PC-3 (cell line): ENCODE measurements around the gene CAMK4. TPM values are rescaled to one million over a fixed set of nuclear protein-coding genes. Genes with fewer than 3 reads are reported as not detected.

ENCODE experiments used
- ATAC-seq: fragments of 200-7000 bp; cut with Tn5 transposase; 2 replicates; pipeline ENCODE4 v1.9.1; 2020; ENCODE audit warnings: mild to moderate bottlenecking, moderate library complexity
- BruUV-seq: library from RNA; stranded (reverse); fragments of 400-500 nt; replicated peaks from 2 replicates; lab custom pipeline; 2021; lab: Mats Ljungman, UMichigan
- CTCF ChIA-PET: fragments of 300-600 bp; sonication (Branson Sonifier 250); formaldehyde crosslinking; loops from one replicate; lab custom pipeline; 2022; ENCODE audit warnings: antibody characterized with exemption; lab: Charles Lee
- POLR2A ChIA-PET: fragments of 300-600 bp; sonication (Branson Sonifier 250); formaldehyde crosslinking; loops from one replicate; lab custom pipeline; 2022; ENCODE audit warnings: antibody characterized with exemption; ENCODE audit not compliant: unreplicated experiment; lab: Charles Lee
- DNase-seq: peaks from one replicate; pipeline ENCODE4 v3.0.0-alpha.2; 2015
- H2AFZ ChIP-seq: fragments of 300-600 bp; sonication (generic); 2 replicates; pipeline ENCODE4 v1.6.0; 2016; ENCODE audit warnings: antibody characterized with exemption, low read length
- H3F3A ChIP-seq: fragments of 300-600 bp; sonication (generic); one replicate; pipeline ENCODE4 v1.6.0; 2017; ENCODE audit warnings: antibody characterized with exemption, low read length, control low read depth, mild to moderate bottlenecking; ENCODE audit not compliant: unreplicated experiment
- H3K27ac ChIP-seq: fragments of 300-600 bp; sonication (generic); 2 replicates; pipeline ENCODE4 v1.5.1; 2016; ENCODE audit warnings: mild to moderate bottlenecking, low read length
- H3K27me3 ChIP-seq: fragments of 300-600 bp; sonication (generic); 2 replicates; pipeline ENCODE4 v1.6.1; 2016; ENCODE audit warnings: low read length, mixed read lengths
- H3K36me3 ChIP-seq: fragments of 300-600 bp; sonication (generic); 2 replicates; pipeline ENCODE4 v1.6.1; 2016; ENCODE audit warnings: low read depth, mixed run types, low read length, mixed read lengths
- H3K4me1 ChIP-seq: fragments of 300-600 bp; sonication (generic); 2 replicates; pipeline ENCODE4 v1.5.1; 2016; ENCODE audit warnings: low read length; ENCODE audit not compliant: insufficient read depth
- H3K4me2 ChIP-seq: fragments of 300-600 bp; sonication (generic); 2 replicates; pipeline ENCODE4 v1.6.0; 2016; ENCODE audit warnings: low read length
- H3K4me3 ChIP-seq: fragments of 300-600 bp; sonication (generic); 2 replicates; pipeline ENCODE4 v1.5.1; 2016; ENCODE audit warnings: mild to moderate bottlenecking, low read length, mixed read lengths
- H3K79me2 ChIP-seq: fragments of 300-600 bp; sonication (generic); 2 replicates; pipeline ENCODE4 v1.6.1; 2017; ENCODE audit warnings: low read length, mixed read lengths
- H3K9ac ChIP-seq: fragments of 300-600 bp; sonication (generic); 2 replicates; pipeline ENCODE4 v1.6.0; 2016; ENCODE audit warnings: mild to moderate bottlenecking, low read length
- H3K9me2 ChIP-seq: fragments of 300-600 bp; sonication (generic); replicated peaks from 2 replicates; pipeline ENCODE4 v1.6.1; 2016; ENCODE audit warnings: mixed run types, low read length, mixed read lengths
- H3K9me3 ChIP-seq: fragments of 300-600 bp; sonication (generic); 2 replicates; pipeline ENCODE4 v1.6.1; 2016; ENCODE audit warnings: low read length, mixed read lengths
- H4K20me1 ChIP-seq: fragments of 300-600 bp; sonication (generic); 2 replicates; pipeline ENCODE4 v1.6.1; 2016; ENCODE audit warnings: low read length, mixed read lengths
- EZH2 ChIP-seq: fragments of 300-600 bp; sonication (generic); IDR thresholded peaks from one replicate; pipeline ENCODE4 v1.6.1; 2017; ENCODE audit warnings: antibody characterized with exemption, mild to moderate bottlenecking, low read length; ENCODE audit not compliant: unreplicated experiment
- EZH2phosphoT487 ChIP-seq: fragments of 300-600 bp; sonication (generic); IDR thresholded peaks from 2 replicates; pipeline ENCODE4 v1.6.1; 2018; ENCODE audit warnings: mild to moderate bottlenecking, antibody characterized with exemption, low read length, borderline replicate concordance
- intact Hi-C: fragments of 100-400 bp; cut with micrococcal nuclease; formaldehyde crosslinking; loops from 2 replicates; pipeline ENCODE4 v1.9.0; 2023
- total RNA-seq: library from RNA; depleted of rRNA; stranded (reverse); fragments of >200 nt; gene quantifications from 2 replicates; pipeline ENCODE4 v1.2.3, GENCODE V29; 2014
- TF ChIP-seq, protein P1 (sequence below): fragments of 300-600 bp; sonication (generic); conservative IDR thresholded peaks from 2 replicates; pipeline ENCODE4 v1.5.1; 2017; ENCODE audit warnings: antibody characterized with exemption, low read depth, mild to moderate bottlenecking, low read length

CAMK4 gene
- total RNA-seq, 1 experiment from 2014 or later: 0.55 TPM

DNA sequence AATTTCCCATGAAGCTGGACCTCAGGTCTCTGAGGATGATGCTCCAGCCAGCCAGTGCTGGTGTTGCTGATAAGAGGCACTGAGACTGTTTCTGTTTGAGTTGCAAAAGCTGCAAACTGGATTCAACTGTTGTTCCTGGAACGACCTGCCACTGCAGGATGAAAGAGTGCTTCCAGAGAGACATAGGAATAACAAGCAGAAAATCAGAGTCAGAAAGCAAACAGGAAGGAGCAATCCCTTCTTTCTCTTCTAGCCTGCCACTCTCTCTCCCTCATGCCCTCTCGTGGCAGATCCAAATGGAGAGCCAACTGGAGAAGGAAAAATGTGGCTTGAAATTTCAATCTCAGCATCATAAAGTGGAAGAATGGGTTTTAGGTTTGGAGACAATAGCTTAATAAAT, 177.7 kb downstream of the CAMK4 start:
- Histone ChIP-seq H4K20me1 (no peaks in the 10 kb centered on the region), H2AFZ (no peak overlapping the region), H3K9me2 (no peaks in the 10 kb centered on the region), H3K27me3 (peaks cover 68% of the 10 kb centered on the region), H3K27ac (no peak overlapping the region), H3K4me1 (no peaks in the 10 kb centered on the region), H3F3A (no peaks in the 10 kb centered on the region), H3K4me3 (no peak overlapping the region), H3K9me3 (no peaks in the 10 kb centered on the region), H3K79me2 (no peaks in the 10 kb centered on the region), H3K9ac (no peak overlapping the region), H3K36me3 (no peaks in the 10 kb centered on the region), H3K4me2 (no peak overlapping the region)
- TF ChIP-seq, protein P1, sequence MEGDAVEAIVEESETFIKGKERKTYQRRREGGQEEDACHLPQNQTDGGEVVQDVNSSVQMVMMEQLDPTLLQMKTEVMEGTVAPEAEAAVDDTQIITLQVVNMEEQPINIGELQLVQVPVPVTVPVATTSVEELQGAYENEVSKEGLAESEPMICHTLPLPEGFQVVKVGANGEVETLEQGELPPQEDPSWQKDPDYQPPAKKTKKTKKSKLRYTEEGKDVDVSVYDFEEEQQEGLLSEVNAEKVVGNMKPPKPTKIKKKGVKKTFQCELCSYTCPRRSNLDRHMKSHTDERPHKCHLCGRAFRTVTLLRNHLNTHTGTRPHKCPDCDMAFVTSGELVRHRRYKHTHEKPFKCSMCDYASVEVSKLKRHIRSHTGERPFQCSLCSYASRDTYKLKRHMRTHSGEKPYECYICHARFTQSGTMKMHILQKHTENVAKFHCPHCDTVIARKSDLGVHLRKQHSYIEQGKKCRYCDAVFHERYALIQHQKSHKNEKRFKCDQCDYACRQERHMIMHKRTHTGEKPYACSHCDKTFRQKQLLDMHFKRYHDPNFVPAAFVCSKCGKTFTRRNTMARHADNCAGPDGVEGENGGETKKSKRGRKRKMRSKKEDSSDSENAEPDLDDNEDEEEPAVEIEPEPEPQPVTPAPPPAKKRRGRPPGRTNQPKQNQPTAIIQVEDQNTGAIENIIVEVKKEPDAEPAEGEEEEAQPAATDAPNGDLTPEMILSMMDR: peak; percentile 47; the same call in 1 of the 2 replicates
- no peak for TF ChIP-seq EZH2phosphoT487
- BruUV-seq: no TSS peak
- intact Hi-C loops: loop anchor here (5.0 kb wide), 1 partner anchor 245 kb away; no protein-coding TSS in a partner anchor
- peak; percentile 23 for DNase-seq
- ATAC-seq: peak; percentile 37; the same call in 1 of the 2 replicates
- CTCF ChIA-PET: no interaction called here
- POLR2A ChIA-PET: no interaction called here

DNA sequence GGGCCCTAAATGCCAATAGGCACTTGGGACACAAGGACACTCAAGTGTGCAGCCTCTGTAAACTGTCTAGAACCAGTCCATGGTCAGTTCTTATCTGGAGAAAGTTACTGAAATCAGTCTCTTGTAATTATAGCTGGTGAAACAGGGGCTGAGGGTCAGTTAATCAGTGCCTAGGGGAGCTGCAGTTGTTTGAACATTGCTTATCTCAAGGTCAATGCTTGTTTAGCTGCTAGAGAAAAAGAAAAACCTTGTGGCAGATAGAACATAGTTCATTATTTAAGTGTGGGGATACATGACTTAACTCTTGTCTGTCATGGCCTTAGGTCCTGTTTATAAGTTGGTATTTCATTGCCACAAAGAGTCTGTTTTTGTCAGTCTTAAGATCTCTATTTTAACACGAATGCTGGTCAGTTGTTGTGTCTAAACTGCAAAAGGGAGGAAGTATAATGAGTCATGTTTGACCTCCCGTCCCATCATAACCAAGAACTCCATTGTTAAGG, 180.1 kb downstream of the CAMK4 start:
- Histone ChIP-seq H3K36me3 (no peaks in the 10 kb centered on the region), H3K9me3 (no peaks in the 10 kb centered on the region), H3F3A (no peaks in the 10 kb centered on the region), H3K9me2 (no peaks in the 10 kb centered on the region), H3K4me2 (no peak overlapping the region), H3K4me3 (no peak overlapping the region), H3K27ac (no peak overlapping the region), H3K27me3 (peaks cover 48% of the 10 kb centered on the region), H3K79me2 (no peaks in the 10 kb centered on the region), H2AFZ (no peak overlapping the region), H3K4me1 (no peaks in the 10 kb centered on the region), H3K9ac (no peak overlapping the region), H4K20me1 (no peaks in the 10 kb centered on the region)
- no peak for ATAC-seq
- TF ChIP-seq EZH2: no peak
- ChIA-PET POLR2A (no interaction called here), CTCF (no interaction called here)
- BruUV-seq: no TSS peak
- intact Hi-C loops: loop anchor here (5.0 kb wide), 1 partner anchor 247 kb away; no protein-coding TSS in a partner anchor
- DNase-seq: no peak

DNA sequence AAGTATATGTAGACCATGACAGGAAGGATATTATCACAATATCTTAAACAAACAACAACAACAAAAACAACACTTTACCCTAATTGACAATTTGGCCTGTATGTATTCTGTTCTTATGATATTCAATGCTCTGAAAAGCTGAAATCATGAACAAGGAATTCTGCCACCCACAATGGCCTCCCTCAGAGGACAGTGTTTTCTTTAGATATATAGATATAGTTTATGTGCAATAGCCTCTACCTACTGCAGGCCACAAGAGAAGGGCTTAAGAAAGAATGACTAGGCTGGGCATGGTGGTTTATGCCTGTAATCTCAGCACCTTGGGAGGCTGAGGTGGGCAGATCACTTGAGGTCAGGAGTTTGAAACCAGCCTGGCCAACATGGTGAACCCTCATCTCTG, 183.4 kb downstream of the CAMK4 start:
- no peaks in the 10 kb centered on the region for H3K9me3 ChIP-seq
- H3F3A ChIP-seq: no peaks in the 10 kb centered on the region
- no peak overlapping the region for H3K4me3 ChIP-seq
- no peaks in the 10 kb centered on the region for H3K4me1 ChIP-seq
- BruUV-seq: no TSS peak
- no peak for ATAC-seq
- no peak overlapping the region for H3K9ac ChIP-seq
- peaks cover 22% of the 10 kb centered on the region; the same call in 1 of the 2 replicates for H3K27me3 ChIP-seq
- DNase-seq: no peak
- H3K36me3 ChIP-seq: no peaks in the 10 kb centered on the region
- ChIA-PET CTCF (no interaction called here), POLR2A (no interaction called here)
- no peak overlapping the region for H2AFZ ChIP-seq
- intact Hi-C loops: no loop called here
- TF ChIP-seq, protein P1: no peak
- no peak for TF ChIP-seq EZH2
- no peak for TF ChIP-seq EZH2phosphoT487
- H3K4me2 ChIP-seq: no peak overlapping the region
- H3K9me2 ChIP-seq: no peaks in the 10 kb centered on the region
- H3K27ac ChIP-seq: no peak overlapping the region
- H4K20me1 ChIP-seq: no peaks in the 10 kb centered on the region
- H3K79me2 ChIP-seq: no peaks in the 10 kb centered on the region
